ENCODE measurements around the gene TUBB4B. TPM values are rescaled to one million over a fixed set of nuclear protein-coding genes. Genes with fewer than 3 reads are reported as not detected.

TUBB4B gene
- total and polyA plus RNA-seq, 2 of the 4 experiments (the other 2 are of a cell fraction) = 237 to 529 TPM

GRCh38 chr9:137272241-137273094 lies 31.4 kb downstream of the TUBB4B start (continued):
- no peak for TF ChIP-seq FOS (IDR thresholded peaks at IDR 0.05; ENCODE audit: low read depth, low read length)

- ChIA-PET CTCF (no interaction called here), POLR2A (ENCODE audit: unreplicated experiment) (no interaction called here)
- no peak for DNase-seq
- Histone ChIP-seq H2AFZ (replicated peaks; ENCODE audit: low read length, poor library complexity) (no peak overlapping the region), H3K56ac (ENCODE audit: extremely low read depth, insufficient read depth, low read length) (no peak overlapping the region), H2AK9ac (replicated peaks; ENCODE audit: low read depth, low read length, poor library complexity) (no peak overlapping the region), H3K23ac (ENCODE audit: low read depth, low read length) (no peak overlapping the region), H2AK5ac (ENCODE audit: low read depth, low read length) (no peak overlapping the region), H4K8ac (ENCODE audit: low read depth in 2 of 2, low read length in 2 of 2) (no peak overlapping the region), H3K4me3 (ENCODE audit: insufficient read depth, low read depth, low read length) (no peak overlapping the region), H3K79me1 (ENCODE audit: low read depth in 1 of 2, low read length in 2 of 2) (peaks cover 13 to 67% of the 10 kb centered on the region in 2 experiments), H3K14ac (replicated peaks; ENCODE audit: low read depth, low read length) (no peak overlapping the region), H2BK15ac (ENCODE audit: low read depth, low read length) (no peak overlapping the region), H2BK20ac (ENCODE audit: low read depth, low read length) (no peak overlapping the region), H4K20me1 (ENCODE audit: insufficient read depth, low read length) (peaks cover 24% of the 10 kb centered on the region), H3K36me3 (ENCODE audit: control insufficient read depth, insufficient read depth, low read length) (peaks cover 37% of the 10 kb centered on the region), H3K4me1 (ENCODE audit: control insufficient read depth, insufficient read depth, low read length) (peaks cover 21% of the 10 kb centered on the region), H2BK5ac (ENCODE audit: low read depth, low read length, poor library complexity, severe bottlenecking) (no peak overlapping the region), H4K5ac (ENCODE audit: low read depth, low read length) (no peak overlapping the region), H2BK120ac (ENCODE audit: low read depth, low read length) (no peak overlapping the region), H3K27ac (ENCODE audit: insufficient read depth, low read length) (no peak overlapping the region), H3K4me2 (ENCODE audit: low read depth, low read length) (no peak overlapping the region), H3K9me3 (ENCODE audit: control insufficient read depth, insufficient read depth, low read length) (no peaks in the 10 kb centered on the region), H3K9ac (ENCODE audit: low read depth, low read length) (no peak overlapping the region), H3K4ac (ENCODE audit: low read depth, low read length) (no peak overlapping the region), H3K18ac (ENCODE audit: low read depth, low read length) (no peak overlapping the region), H4K91ac (ENCODE audit: insufficient read depth, low read depth, low read length) (no peak overlapping the region), H3K27me3 (ENCODE audit: control insufficient read depth, insufficient read depth, low read length) (no peaks in the 10 kb centered on the region), H3K9me1 (ENCODE audit: insufficient read depth, low read length) (peaks cover 14% of the 10 kb centered on the region)
- intact Hi-C loops (cut with micrococcal nuclease) (no loop called here), dilution Hi-C loops (cut with HindIII; ENCODE audit: low sequenced_read_pairs, unreplicated experiment) (no loop called here), in situ Hi-C loops (cut with MboI; ENCODE audit: low sequenced_read_pairs) (no loop called here)
- TSS peak; percentile 47 for BruUV-seq (replicated peaks)
- ATAC-seq (ENCODE audit: low read depth) = no peak
- WGBS, 2 experiments (ENCODE audit: extremely low coverage in 2 of 2, insufficient read length in 1 of 2) = 93% methylated on average over 11 of the region's 13 CpGs; no CpG with 5 or more reads in 1 of the 2 experiments
- TF ChIP-seq FOS (IDR thresholded peaks at IDR 0.05; ENCODE audit: low read depth, low read length) = no peak
- no peak for TF ChIP-seq ELK1 (IDR thresholded peaks at IDR 0.05; ENCODE audit: borderline replicate concordance, low read depth, low read length)
- no peak for TF ChIP-seq CEBPB (IDR thresholded peaks at IDR 0.05; ENCODE audit: low read depth, low read length)
- TF ChIP-seq MXI1 (IDR thresholded peaks at IDR 0.05; ENCODE audit: borderline replicate concordance, low read depth, low read length) = no peak
- no peak for TF ChIP-seq CTCF (conservative IDR thresholded peaks at IDR 0.05; ENCODE audit: low read depth, low read length)
- TF ChIP-seq RCOR1 (IDR thresholded peaks at IDR 0.05; ENCODE audit: insufficient replicate concordance, low read length) = no peak
- TF ChIP-seq CHD1 (IDR thresholded peaks at IDR 0.05; ENCODE audit: low read depth, low read length) = no peak
- no peak for TF ChIP-seq USF2 (IDR thresholded peaks at IDR 0.05; ENCODE audit: low read depth, low read length)
- no peak for TF ChIP-seq RAD21 (IDR thresholded peaks at IDR 0.05; ENCODE audit: low read length)
- no peak for TF ChIP-seq POLR2A (IDR thresholded peaks at IDR 0.05; ENCODE audit: low read depth, low read length)
- no peak for TF ChIP-seq SMC3 (IDR thresholded peaks at IDR 0.05; ENCODE audit: low read depth, low read length)
- TF ChIP-seq NFE2L2 (IDR thresholded peaks at IDR 0.05; ENCODE audit: low read depth, low read length) = no peak
- no peak for TF ChIP-seq RFX5 (IDR thresholded peaks at IDR 0.05; ENCODE audit: low read depth, low read length)
These were observed 32.0 kb downstream of the TUBB4B start for GRCh38 chr9:137273095-137273490.

All from IMR-90 (cell line).